HG03520 (cell line): ENCODE results near the gene DHPS.
"Not testable (repeated sequence)": the region's sequence is repeated elsewhere in the genome, so short reads cannot be mapped to it uniquely, and the experiment has no call there.

ENCODE experiments used
- ATAC-seq: cut with Tn5 transposase; IDR thresholded peaks from one replicate; pipeline ENCODE4 v1.9.1; 2021; ENCODE audit warnings: mild to moderate bottlenecking, moderate library complexity; ENCODE audit not compliant: unreplicated experiment

The DHPS gene

GRCh38 chr19:12681074-12681987 is at the start of gene DHPS:
Gene DHPS, minus strand, starts transcription at chr19:12681880. Its CDS starts 114 bp downstream, at chr19:12681766.
- peak; percentile 67 for ATAC-seq

- ATAC-seq: no peak
Measured at GRCh38 chr19:12731337-12731736, 49.7 kb upstream of the DHPS start.

GRCh38 chr19:12730064-12730463 is 48.4 kb upstream of the DHPS start:
- no peak for ATAC-seq

DNA sequence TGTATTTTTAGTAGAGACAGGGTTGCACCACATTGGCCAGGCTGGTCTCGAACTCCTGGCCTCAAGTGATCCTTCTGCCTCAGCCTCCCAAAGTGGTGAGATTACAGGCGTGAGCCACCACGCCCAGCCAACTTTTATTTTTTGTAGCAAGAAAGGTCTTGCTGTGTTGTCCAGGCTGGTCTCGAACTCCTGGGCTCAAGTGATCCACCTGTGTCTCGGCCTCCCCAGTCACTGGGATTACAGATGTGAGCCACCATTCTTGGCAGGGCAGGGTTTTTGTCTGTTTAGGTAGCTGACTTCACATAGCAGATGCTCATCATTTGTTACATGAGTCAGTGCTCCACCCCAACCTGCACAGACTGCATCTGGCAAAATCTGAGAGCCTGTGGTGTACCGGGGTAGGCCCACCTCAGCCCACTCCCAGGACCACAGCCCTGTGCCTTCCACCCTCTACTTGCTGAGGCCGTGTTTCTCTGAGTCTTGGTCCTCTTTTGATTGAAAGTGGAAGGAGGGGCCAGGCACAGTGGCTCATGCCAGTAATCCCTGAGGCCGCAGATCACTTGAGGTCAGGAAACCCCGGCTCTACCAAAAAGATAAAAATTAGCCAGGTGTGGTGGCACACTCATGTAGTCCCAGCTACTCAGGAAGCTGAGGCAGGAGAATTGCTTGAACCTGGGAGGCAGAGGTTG is 46.2 kb upstream of the DHPS start:
- ATAC-seq: no peak

DNA sequence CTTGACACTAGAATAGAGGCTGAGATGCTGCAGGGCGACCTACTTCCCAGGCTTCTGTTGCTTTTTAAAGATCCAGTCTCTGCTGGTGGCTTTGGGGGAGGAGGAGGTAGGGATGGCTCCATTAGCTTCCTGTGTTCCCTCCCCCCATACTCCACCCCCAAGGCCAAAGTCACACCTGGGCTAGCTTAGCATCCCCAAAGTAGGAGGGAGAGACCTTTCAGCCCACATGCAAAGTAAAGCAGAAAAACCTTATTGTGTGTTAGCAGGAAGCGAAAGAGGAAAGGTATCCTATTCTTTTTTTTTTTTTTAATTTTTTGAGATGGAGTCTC is 45.3 kb upstream of the DHPS start:
- ATAC-seq: no peak

GRCh38 chr19:12725612-12726011 is 43.9 kb upstream of the DHPS start:
- ATAC-seq: not testable (repeated sequence)

GRCh38 chr19:12723641-12724426 is 42.2 kb upstream of the DHPS start, which contains the start of gene TNPO2:
Gene TNPO2, minus strand, starts transcription at chr19:12723932. Its CDS starts 2,955 bp downstream, at chr19:12720977.
- ATAC-seq: no peak

GRCh38 chr19:12723381-12723640 is 41.6 kb upstream of the DHPS start:
- ATAC-seq: no peak

DNA sequence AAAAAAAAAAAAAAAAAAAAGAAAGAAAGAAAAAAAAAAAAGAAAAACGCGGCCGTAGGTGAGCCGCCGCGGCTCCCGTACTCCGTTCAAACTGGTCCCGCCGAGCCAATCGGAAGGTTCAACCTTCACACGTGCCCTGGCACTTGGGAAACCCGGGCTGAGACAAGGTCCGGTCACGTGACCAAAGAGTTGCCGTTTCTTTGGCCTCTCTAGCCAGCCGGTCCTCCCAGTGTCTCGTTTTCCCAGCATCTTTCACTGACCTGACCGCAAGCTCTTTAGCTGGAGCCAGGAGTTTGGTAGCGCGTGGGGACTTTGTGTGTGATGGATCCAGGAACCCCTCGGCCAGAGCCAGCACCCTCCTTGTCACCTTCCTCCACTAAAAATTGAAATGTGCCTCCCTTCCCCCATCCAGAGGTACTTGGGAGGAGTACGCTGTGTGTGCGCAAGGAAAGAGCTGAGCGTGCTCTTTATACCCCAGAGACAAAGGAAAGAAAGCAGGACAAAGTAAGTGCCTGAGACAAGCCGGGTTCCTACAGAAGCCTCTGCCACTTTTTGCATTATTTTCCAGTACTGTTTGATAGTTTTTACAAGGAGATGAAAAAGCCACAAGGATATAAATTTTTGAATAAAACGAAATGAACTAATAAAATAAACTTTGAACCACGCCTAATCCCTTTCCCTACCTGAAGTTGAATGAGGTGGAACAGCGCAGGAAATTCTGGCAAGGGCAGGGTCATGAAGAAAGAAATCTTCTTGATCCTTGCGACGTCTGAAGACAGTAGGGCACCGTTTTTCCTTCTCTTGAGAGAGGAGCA is 41.1 kb upstream of the DHPS start:
- ATAC-seq: peak; percentile 74

GRCh38 chr19:12721656-12722565 is 40.2 kb upstream of the DHPS start:
- peak; percentile 14 for ATAC-seq

DNA sequence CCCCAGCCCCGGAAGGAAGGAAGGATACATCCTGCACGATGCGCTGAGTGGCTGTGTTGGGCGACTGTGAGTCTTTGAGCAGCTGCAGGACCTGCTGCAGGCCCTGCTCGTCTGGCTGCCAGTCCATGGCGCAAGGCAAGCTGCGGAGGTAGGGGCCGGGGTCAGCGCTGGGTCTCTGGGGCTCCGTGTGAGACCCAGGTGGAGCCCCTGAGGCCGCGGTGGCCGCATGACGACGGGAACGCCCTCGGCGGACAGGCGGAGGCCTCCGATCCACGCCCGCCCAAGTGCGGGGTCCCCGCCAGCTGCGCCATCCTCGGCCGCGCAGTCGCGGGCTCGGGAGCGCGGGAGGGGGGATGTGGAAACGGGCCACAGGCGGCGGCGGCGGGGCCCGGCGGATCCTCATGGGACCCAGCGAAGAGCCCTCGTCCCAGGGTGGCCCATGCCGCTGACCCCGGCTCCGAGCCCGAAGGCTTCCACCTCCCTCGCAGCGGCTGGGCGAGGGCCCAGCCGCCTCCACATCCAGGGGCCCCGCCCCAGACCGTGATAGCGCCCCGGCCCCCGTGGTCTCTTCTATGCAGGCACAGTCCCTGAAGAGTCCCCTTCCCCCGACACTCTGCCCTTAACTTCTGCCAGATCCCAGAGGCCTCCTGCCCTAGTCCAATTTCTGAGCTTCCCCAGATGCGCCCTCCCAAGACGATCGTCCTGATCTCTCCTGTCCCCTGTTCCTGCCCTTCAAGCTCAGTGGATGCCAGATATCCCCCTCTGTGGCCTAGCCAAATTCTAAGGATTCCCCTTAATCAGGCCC is 39.4 kb upstream of the DHPS start:
- no peak for ATAC-seq

GRCh38 chr19:12720296-12720695 is 38.6 kb upstream of the DHPS start:
- ATAC-seq: no peak

GRCh38 chr19:12715929-12716328 is 34.2 kb upstream of the DHPS start:
- no peak for ATAC-seq

GRCh38 chr19:12715102-12715501 is 33.4 kb upstream of the DHPS start:
- ATAC-seq: no peak

- not testable (repeated sequence) for ATAC-seq
Measured at GRCh38 chr19:12713304-12713703, 31.6 kb upstream of the DHPS start.

GRCh38 chr19:12712077-12712476 is 30.4 kb upstream of the DHPS start:
- ATAC-seq: not testable (repeated sequence)

GRCh38 chr19:12711187-12711586 is 29.5 kb upstream of the DHPS start:
- no peak for ATAC-seq

DNA sequence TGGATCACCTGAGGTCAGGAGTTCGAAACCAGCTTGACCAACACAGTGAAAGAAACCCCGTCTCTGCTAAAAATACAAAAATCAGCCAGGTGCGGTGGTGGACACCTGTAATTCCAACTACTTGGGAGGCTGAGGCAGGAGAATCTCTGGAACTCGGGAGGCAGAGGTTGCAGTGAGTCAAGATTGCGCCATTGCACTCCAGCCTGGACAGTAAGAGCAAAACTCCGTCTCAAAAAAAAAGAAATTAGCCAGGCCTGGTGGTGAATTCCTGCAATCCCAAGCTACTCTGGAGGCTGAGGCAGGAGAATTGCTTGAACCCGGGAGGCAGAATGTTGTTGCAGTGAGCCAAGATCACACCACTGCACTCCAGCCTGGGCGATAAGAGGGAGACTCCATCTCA is 27.0 kb upstream of the DHPS start:
- no peak for ATAC-seq

- ATAC-seq: no peak
Measured at GRCh38 chr19:12706332-12706718, 24.6 kb upstream of the DHPS start.
